ENCODE data around the gene TMEM115.

Gene TMEM115

GRCh38 chr3:50354850-50355249, 4.5 kb downstream of the TMEM115 start:
- TF ChIP-seq SNAI2 (CRISPR knock-in tag; IDR thresholded peaks at IDR 0.05) = no peak
- TF ChIP-seq POU6F1 (CRISPR knock-in tag; IDR thresholded peaks at IDR 0.05; ENCODE audit: borderline replicate concordance, low read depth) = no peak
- no peak for TF ChIP-seq ISL1 (CRISPR knock-in tag; IDR thresholded peaks at IDR 0.05)
- no peak for TF ChIP-seq ZFP3 (CRISPR knock-in tag; IDR thresholded peaks at IDR 0.05)
- no peak for TF ChIP-seq CREB5 (CRISPR knock-in tag; IDR thresholded peaks at IDR 0.05; ENCODE audit: low read depth)
- no peak for TF ChIP-seq PATZ1 (CRISPR knock-in tag; IDR thresholded peaks at IDR 0.05; ENCODE audit: borderline replicate concordance)
- TF ChIP-seq ZNF8 (CRISPR knock-in tag; IDR thresholded peaks at IDR 0.05) = no peak
- no peak for TF ChIP-seq TOX (CRISPR knock-in tag; IDR thresholded peaks at IDR 0.05; ENCODE audit: borderline replicate concordance)
- TF ChIP-seq GLIS3 (CRISPR knock-in tag; IDR thresholded peaks at IDR 0.05) = no peak
- ATAC-seq = no peak

- no peak for TF ChIP-seq ISL1 (CRISPR knock-in tag; IDR thresholded peaks at IDR 0.05)
- TF ChIP-seq CSRNP3 (CRISPR knock-in tag; IDR thresholded peaks at IDR 0.05) = no peak
- TF ChIP-seq ZFP30 (CRISPR knock-in tag; IDR thresholded peaks at IDR 0.05) = no peak
- TF ChIP-seq RARB (CRISPR knock-in tag; IDR thresholded peaks at IDR 0.05) = no peak
- no peak for TF ChIP-seq BACH2 (CRISPR knock-in tag; IDR thresholded peaks at IDR 0.05; ENCODE audit: borderline replicate concordance)
- TF ChIP-seq ESRRG (CRISPR knock-in tag; IDR thresholded peaks at IDR 0.05) = no peak
- no peak for TF ChIP-seq SNAI2 (CRISPR knock-in tag; IDR thresholded peaks at IDR 0.05)
- no peak for TF ChIP-seq TOX (CRISPR knock-in tag; IDR thresholded peaks at IDR 0.05; ENCODE audit: borderline replicate concordance)
- TF ChIP-seq ZC3H10 (CRISPR knock-in tag; IDR thresholded peaks at IDR 0.05) = no peak
- TF ChIP-seq TCF4 (CRISPR knock-in tag; IDR thresholded peaks at IDR 0.05; ENCODE audit: borderline replicate concordance) = no peak
- no peak for TF ChIP-seq ZNF565 (CRISPR knock-in tag; conservative IDR thresholded peaks at IDR 0.05; ENCODE audit: low read depth)
- TF ChIP-seq TSHZ2 (CRISPR knock-in tag; IDR thresholded peaks at IDR 0.05) = no peak
- no peak for TF ChIP-seq PATZ1 (CRISPR knock-in tag; IDR thresholded peaks at IDR 0.05; ENCODE audit: borderline replicate concordance)
- TF ChIP-seq OSR1 (CRISPR knock-in tag; IDR thresholded peaks at IDR 0.05) = no peak
- no peak for TF ChIP-seq CREB5 (CRISPR knock-in tag; IDR thresholded peaks at IDR 0.05; ENCODE audit: low read depth)
- no peak for TF ChIP-seq POU6F1 (CRISPR knock-in tag; IDR thresholded peaks at IDR 0.05; ENCODE audit: borderline replicate concordance, low read depth)
- TF ChIP-seq ZNF8 (CRISPR knock-in tag; IDR thresholded peaks at IDR 0.05) = no peak
- no peak for TF ChIP-seq GLIS3 (CRISPR knock-in tag; IDR thresholded peaks at IDR 0.05)
- TF ChIP-seq ARNTL (CRISPR knock-in tag; IDR thresholded peaks at IDR 0.05; ENCODE audit: borderline replicate concordance, low read depth) = no peak
- TF ChIP-seq PPARA (CRISPR knock-in tag; IDR thresholded peaks at IDR 0.05; ENCODE audit: borderline replicate concordance) = no peak
Observed at GRCh38 chr3:50354186-50354764, 5.0 kb downstream of the TMEM115 start.

More at GRCh38 chr3:50354186-50354764, 5.0 kb downstream of the TMEM115 start:
- no peak for ATAC-seq

Data from SK-N-SH treated with all-trans-retinoic acid at 6 μM for 48 hours (cell line).